Mesendoderm (in vitro differentiated cells): ENCODE measurements around the gene PHACTR1.

Experiments
- DNase-seq: peaks from one replicate; pipeline ENCODE4 v3.0.0; 2013
- H2AK5ac ChIP-seq: 2 replicates; pipeline ENCODE4 v1.6.1; 2013; ENCODE audit warnings: low read length, inconsistent platforms
- H2BK120ac ChIP-seq: 2 replicates; pipeline ENCODE4 v1.6.1; 2013; ENCODE audit warnings: low read depth, mild to moderate bottlenecking, low read length, moderate library complexity, mixed read lengths
- H2BK15ac ChIP-seq: replicated peaks from 2 replicates; pipeline ENCODE4 v1.6.1; 2013; ENCODE audit warnings: low read depth, mild to moderate bottlenecking, moderate library complexity
- H2BK5ac ChIP-seq: 2 replicates; pipeline ENCODE4 v1.6.1; 2013; ENCODE audit warnings: low read length, inconsistent platforms
- H3K18ac ChIP-seq: 2 replicates; pipeline ENCODE4 v1.6.1; 2013; ENCODE audit warnings: mild to moderate bottlenecking, low read length, mixed read lengths
- H3K23ac ChIP-seq: one replicate; pipeline ENCODE4 v1.6.1; 2013; ENCODE audit warnings: low read length
- H3K27ac ChIP-seq: 2 replicates; pipeline ENCODE4 v1.5.1; 2013; ENCODE audit warnings: low read depth, mild to moderate bottlenecking, inconsistent platforms, low read length, moderate library complexity
- H3K27me3 ChIP-seq: 2 replicates; pipeline ENCODE4 v1.6.1; 2013; ENCODE audit warnings: low read length, control low read depth, mild to moderate bottlenecking, inconsistent platforms; ENCODE audit not compliant: insufficient read depth, poor library complexity
- H3K36me3 ChIP-seq: 2 replicates; pipeline ENCODE4 v1.6.1; 2013; ENCODE audit warnings: low read length, inconsistent platforms; ENCODE audit not compliant: control insufficient read depth, insufficient read depth
- H3K4ac ChIP-seq: one replicate; pipeline ENCODE4 v1.6.1; 2013; ENCODE audit warnings: low read depth, mild to moderate bottlenecking, low read length, moderate library complexity
- H3K4me1 ChIP-seq: 2 replicates; pipeline ENCODE4 v1.6.1; 2013; ENCODE audit warnings: low read depth, low read length, inconsistent platforms; ENCODE audit not compliant: control insufficient read depth
- H3K4me2 ChIP-seq: 2 replicates; pipeline ENCODE4 v1.6.1; 2013; ENCODE audit warnings: low read length
- H3K4me3 ChIP-seq: 2 replicates; pipeline ENCODE4 v1.5.1; 2013; ENCODE audit warnings: mild to moderate bottlenecking, low read length
- H3K56ac ChIP-seq: one replicate; pipeline ENCODE4 v1.6.1; 2013; ENCODE audit warnings: low read length
- H3K79me1 ChIP-seq: 2 replicates; pipeline ENCODE4 v1.6.1; 2013; ENCODE audit warnings: low read length, inconsistent platforms
- H3K79me2 ChIP-seq: 2 replicates; pipeline ENCODE4 v1.6.1; 2013; ENCODE audit warnings: mild to moderate bottlenecking, low read length; ENCODE audit not compliant: control insufficient read depth, insufficient read depth
- H3K9ac ChIP-seq: 2 replicates; pipeline ENCODE4 v1.6.1; 2013; ENCODE audit warnings: low read length, inconsistent platforms
- H4K5ac ChIP-seq: one replicate; pipeline ENCODE4 v1.6.1; 2013; ENCODE audit warnings: low read length
- H4K8ac ChIP-seq: one replicate; pipeline ENCODE4 v1.6.1; 2013; ENCODE audit warnings: low read depth, mild to moderate bottlenecking, control low read depth, low read length, moderate library complexity
- WGBS: extraction: QIAGEN DNeasy Blood & Tissue Kit; methylation state at CpG from one replicate; pipeline ENCODE4 v1.1.7; 2013; ENCODE audit warnings: low lambda C conversion rate, missing lambda C conversion rate; ENCODE audit not compliant: insufficient coverage; ENCODE audit errors: extremely low coverage; 5-methylcytosine and 5-hydroxymethylcytosine counted together

Gene PHACTR1

DNA sequence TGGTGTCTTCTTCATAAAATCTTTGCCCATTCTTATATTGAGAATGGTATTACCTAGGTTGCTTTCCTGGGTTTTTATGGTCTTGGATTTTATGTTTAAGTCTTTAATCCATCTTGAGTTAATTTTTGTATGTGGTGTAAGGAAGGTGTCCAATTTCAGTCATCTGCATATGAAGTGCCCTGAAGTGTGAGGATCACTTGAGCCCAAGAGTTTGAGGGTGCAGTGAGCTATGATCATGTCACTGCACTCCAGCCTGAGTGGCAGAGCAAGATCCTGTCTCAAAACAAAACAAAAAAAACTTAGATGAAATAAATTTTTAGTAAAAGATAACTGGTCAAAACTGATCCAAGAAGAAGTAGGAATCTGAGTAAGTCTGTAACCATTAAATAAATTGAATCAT lies 396.4 kb downstream of the PHACTR1 start:
- no peak overlapping the region for H3K18ac ChIP-seq
- H3K27me3 ChIP-seq, result no peaks in the 10 kb centered on the region
- no peak for DNase-seq
- H3K27ac ChIP-seq, result no peak overlapping the region
- no peak overlapping the region for H3K56ac ChIP-seq
- no peaks in the 10 kb centered on the region for H3K79me1 ChIP-seq
- no peak overlapping the region for H2BK5ac ChIP-seq
- no peak overlapping the region for H3K4ac ChIP-seq
- H3K4me1 ChIP-seq, result no peaks in the 10 kb centered on the region
- no peak overlapping the region for H3K4me3 ChIP-seq
- H2AK5ac ChIP-seq, result no peak overlapping the region
- no peaks in the 10 kb centered on the region for H3K36me3 ChIP-seq
- H3K9ac ChIP-seq, result no peak overlapping the region
- no peak overlapping the region for H2BK120ac ChIP-seq
- H3K4me2 ChIP-seq, result no peak overlapping the region
- no peak overlapping the region for H4K5ac ChIP-seq
- no peak overlapping the region for H4K8ac ChIP-seq
- no peak overlapping the region for H2BK15ac ChIP-seq
- no peak overlapping the region for H3K23ac ChIP-seq
- no peaks in the 10 kb centered on the region for H3K79me2 ChIP-seq

DNA sequence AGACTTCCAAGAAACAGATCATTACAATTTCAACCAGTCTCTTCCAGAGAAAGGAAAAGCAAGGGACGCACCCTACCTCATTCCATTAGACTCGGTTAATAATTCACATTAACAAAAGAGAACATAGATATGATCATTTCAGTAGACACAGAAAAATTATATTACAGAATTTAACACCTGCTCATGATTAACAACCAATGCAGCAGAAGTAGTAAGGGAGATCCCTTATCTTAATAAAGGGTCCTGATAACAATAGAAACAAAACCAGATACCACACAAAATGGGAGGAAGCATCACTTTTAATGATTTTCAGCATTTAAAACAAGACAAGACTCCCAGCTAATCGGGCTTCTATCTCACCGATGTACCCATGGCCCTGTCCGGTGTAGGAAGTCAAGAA lies 396.8 kb downstream of the PHACTR1 start:
- Histone ChIP-seq H4K8ac (no peak overlapping the region), H3K4me1 (no peaks in the 10 kb centered on the region), H3K56ac (no peak overlapping the region), H3K18ac (no peak overlapping the region), H3K27me3 (no peaks in the 10 kb centered on the region), H3K27ac (no peak overlapping the region), H3K4ac (no peak overlapping the region), H3K23ac (no peak overlapping the region), H3K36me3 (no peaks in the 10 kb centered on the region), H2AK5ac (no peak overlapping the region), H3K4me3 (no peak overlapping the region), H3K9ac (no peak overlapping the region), H3K4me2 (no peak overlapping the region), H3K79me2 (no peaks in the 10 kb centered on the region), H2BK120ac (no peak overlapping the region), H3K79me1 (no peaks in the 10 kb centered on the region), H4K5ac (no peak overlapping the region), H2BK15ac (no peak overlapping the region), H2BK5ac (no peak overlapping the region)
- DNase-seq, result no peak
- WGBS, result no CpG with 5 or more reads among the region's 5 CpGs

DNA sequence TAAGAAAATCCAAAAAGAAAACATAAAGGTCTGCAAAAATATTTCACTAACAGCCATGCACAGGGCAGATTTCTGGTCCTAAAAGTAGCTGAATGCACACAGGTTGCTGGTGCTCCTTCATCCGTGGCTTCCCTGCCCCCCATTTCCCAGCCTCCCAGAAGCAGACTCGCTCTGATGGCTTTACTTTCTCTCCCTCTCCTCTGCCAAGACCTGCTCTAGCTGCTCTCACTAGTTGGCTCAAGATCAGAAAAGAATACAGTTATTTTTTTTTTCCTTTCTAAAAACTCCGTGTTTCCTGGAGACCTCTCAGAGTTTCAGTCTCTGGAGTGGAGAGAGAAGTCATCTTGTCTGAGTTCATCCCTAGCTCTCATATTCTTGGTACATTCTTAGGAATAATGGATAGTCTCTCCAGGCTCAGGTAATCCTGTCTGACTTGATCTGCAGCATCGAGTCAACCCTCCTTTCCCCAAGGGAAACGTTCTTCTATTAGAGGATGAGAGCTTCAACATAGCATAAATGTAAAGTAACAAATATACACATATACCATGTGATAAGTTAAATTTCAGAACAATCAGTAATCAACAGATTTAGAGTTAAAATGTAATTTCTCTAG lies 397.5 kb downstream of the PHACTR1 start:
- H3K4me2 ChIP-seq, result no peak overlapping the region
- no peaks in the 10 kb centered on the region for H3K27me3 ChIP-seq
- H3K23ac ChIP-seq, result no peak overlapping the region
- H3K36me3 ChIP-seq, result no peaks in the 10 kb centered on the region
- no peaks in the 10 kb centered on the region for H3K4me1 ChIP-seq
- no peak overlapping the region for H3K4me3 ChIP-seq
- no peak overlapping the region for H4K8ac ChIP-seq
- no peak overlapping the region for H2BK120ac ChIP-seq
- no peak overlapping the region for H2BK15ac ChIP-seq
- no peak overlapping the region for H3K4ac ChIP-seq
- H3K56ac ChIP-seq, result no peak overlapping the region
- no peak overlapping the region for H3K18ac ChIP-seq
- H3K9ac ChIP-seq, result no peak overlapping the region
- H3K27ac ChIP-seq, result no peak overlapping the region
- H2BK5ac ChIP-seq, result no peak overlapping the region
- no peak for DNase-seq
- H2AK5ac ChIP-seq, result no peak overlapping the region
- no peak overlapping the region for H4K5ac ChIP-seq
- H3K79me1 ChIP-seq, result no peaks in the 10 kb centered on the region
- no CpG with 5 or more reads among the region's 5 CpGs for WGBS
- no peaks in the 10 kb centered on the region for H3K79me2 ChIP-seq

DNA sequence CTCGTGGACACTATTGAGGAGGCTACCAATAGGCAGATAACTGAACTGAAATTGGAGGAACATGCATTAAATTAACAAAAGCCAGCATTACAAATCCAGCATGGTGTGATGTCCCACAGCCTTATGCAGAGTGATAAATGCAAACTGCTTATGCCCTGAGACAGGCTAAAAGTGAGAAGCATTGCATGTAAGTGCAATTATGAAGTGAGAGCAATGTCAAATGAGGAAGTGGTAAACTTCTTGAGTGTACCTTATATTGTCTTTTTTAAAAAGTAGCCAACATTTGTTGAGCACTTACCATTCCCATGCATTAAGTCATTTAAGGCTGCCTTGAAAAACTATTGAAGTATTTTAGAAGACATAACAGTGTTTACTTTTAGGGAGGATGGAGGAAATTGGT lies 399.6 kb downstream of the PHACTR1 start:
- no peak overlapping the region for H4K8ac ChIP-seq
- no peak overlapping the region for H3K9ac ChIP-seq
- H3K18ac ChIP-seq, result no peak overlapping the region
- no peak overlapping the region for H3K27ac ChIP-seq
- H4K5ac ChIP-seq, result no peak overlapping the region
- no peak overlapping the region for H2AK5ac ChIP-seq
- no peak overlapping the region for H3K23ac ChIP-seq
- H2BK5ac ChIP-seq, result no peak overlapping the region
- H3K36me3 ChIP-seq, result no peaks in the 10 kb centered on the region
- no peak overlapping the region for H2BK15ac ChIP-seq
- H3K56ac ChIP-seq, result no peak overlapping the region
- no peak overlapping the region for H2BK120ac ChIP-seq
- no peak overlapping the region for H3K4me3 ChIP-seq
- H3K79me2 ChIP-seq, result no peaks in the 10 kb centered on the region
- no peaks in the 10 kb centered on the region for H3K79me1 ChIP-seq
- no peaks in the 10 kb centered on the region for H3K4me1 ChIP-seq
- no peak overlapping the region for H3K4me2 ChIP-seq
- DNase-seq, result no peak
- no peaks in the 10 kb centered on the region for H3K27me3 ChIP-seq
- no CpG with 5 or more reads among the region's 1 CpG for WGBS
- no peak overlapping the region for H3K4ac ChIP-seq

DNA sequence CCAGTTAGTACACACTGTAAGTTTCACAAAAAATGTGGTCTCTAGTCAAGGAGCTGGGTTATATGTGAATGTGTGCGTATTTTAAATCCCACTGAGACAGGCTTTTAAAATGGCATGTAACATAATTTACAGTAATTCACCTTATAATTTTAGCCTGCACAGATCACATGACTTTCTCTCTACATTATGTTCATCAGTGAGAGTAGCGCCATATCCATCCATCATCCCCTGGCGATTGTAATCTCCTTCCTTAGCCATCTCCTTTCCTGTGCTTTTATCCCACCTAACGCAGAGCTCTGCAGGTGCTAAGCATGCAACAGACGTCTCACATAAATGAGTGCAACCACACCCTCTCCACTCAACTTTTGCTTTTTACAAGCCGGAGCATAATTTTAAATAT lies 401.0 kb downstream of the PHACTR1 start:
- Histone ChIP-seq H3K4ac (no peak overlapping the region), H2BK120ac (no peak overlapping the region), H3K79me1 (no peaks in the 10 kb centered on the region), H3K4me2 (no peak overlapping the region), H3K27me3 (no peaks in the 10 kb centered on the region), H4K8ac (no peak overlapping the region), H3K4me1 (no peaks in the 10 kb centered on the region), H2BK5ac (no peak overlapping the region), H3K79me2 (no peaks in the 10 kb centered on the region), H2BK15ac (no peak overlapping the region), H3K36me3 (no peaks in the 10 kb centered on the region), H3K4me3 (no peak overlapping the region), H3K56ac (no peak overlapping the region), H3K9ac (no peak overlapping the region), H3K27ac (no peak overlapping the region), H4K5ac (no peak overlapping the region), H3K23ac (no peak overlapping the region), H3K18ac (no peak overlapping the region), H2AK5ac (no peak overlapping the region)
- no peak for DNase-seq
- WGBS, result no CpG with 5 or more reads among the region's 6 CpGs

DNA sequence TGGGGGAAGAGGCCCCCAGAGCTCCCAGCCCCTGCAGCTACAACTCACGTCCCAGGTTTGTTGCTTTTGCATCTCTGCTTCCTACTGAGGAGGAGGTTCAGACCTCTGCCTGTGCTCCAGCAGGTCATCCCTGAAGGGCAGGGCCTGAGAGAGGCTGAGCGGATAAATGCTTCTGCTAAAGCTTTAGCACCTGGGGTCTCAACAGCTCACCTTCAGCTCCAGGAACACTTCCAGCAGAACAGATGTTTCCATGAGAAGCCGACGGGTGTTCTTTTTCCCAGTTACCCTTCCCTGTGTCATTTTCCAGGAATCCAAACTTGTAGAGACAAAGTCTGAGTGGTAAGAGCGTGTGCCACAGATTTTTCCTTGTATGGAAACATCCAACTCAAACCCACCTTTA lies 403.0 kb downstream of the PHACTR1 start:
- H3K4me1 ChIP-seq, result no peaks in the 10 kb centered on the region
- H3K79me2 ChIP-seq, result no peaks in the 10 kb centered on the region
- H4K5ac ChIP-seq, result no peak overlapping the region
- no peak overlapping the region for H3K9ac ChIP-seq
- no peak overlapping the region for H3K56ac ChIP-seq
- no peak overlapping the region for H3K18ac ChIP-seq
- no peak overlapping the region for H2BK15ac ChIP-seq
- H3K23ac ChIP-seq, result no peak overlapping the region
- H2BK5ac ChIP-seq, result no peak overlapping the region
- H2BK120ac ChIP-seq, result no peak overlapping the region
- H2AK5ac ChIP-seq, result no peak overlapping the region
- no peak overlapping the region for H4K8ac ChIP-seq
- H3K4me2 ChIP-seq, result no peak overlapping the region
- H3K4me3 ChIP-seq, result no peak overlapping the region
- H3K27me3 ChIP-seq, result no peaks in the 10 kb centered on the region
- WGBS, result no CpG with 5 or more reads among the region's 5 CpGs
- H3K79me1 ChIP-seq, result no peaks in the 10 kb centered on the region
- no peaks in the 10 kb centered on the region for H3K36me3 ChIP-seq
- no peak for DNase-seq
- H3K27ac ChIP-seq, result no peak overlapping the region
- H3K4ac ChIP-seq, result no peak overlapping the region
